Neuron (in vitro differentiated cells): ENCODE data around the gene LENEP.

Experiments used
- H2AFZ ChIP-seq: one replicate; pipeline ENCODE4 v1.6.1; 2013; ENCODE audit warnings: low read depth, mild to moderate bottlenecking, inconsistent platforms, low read length, moderate library complexity
- H3K27me3 ChIP-seq: one replicate; pipeline ENCODE4 v1.6.1; 2013; ENCODE audit warnings: low read length; ENCODE audit not compliant: insufficient read depth
- H3K36me3 ChIP-seq: one replicate; pipeline ENCODE4 v1.6.1; 2013; ENCODE audit warnings: low read length; ENCODE audit not compliant: insufficient read depth
- H3K4me1 ChIP-seq: one replicate; pipeline ENCODE4 v1.6.1; 2013; ENCODE audit warnings: low read length; ENCODE audit not compliant: insufficient read depth
- H3K4me3 ChIP-seq: 2 replicates; pipeline ENCODE4 v1.5.1; 2013; ENCODE audit warnings: mild to moderate bottlenecking, low read length, moderate library complexity
- H3K9me3 ChIP-seq: one replicate; pipeline ENCODE4 v1.6.1; 2013; ENCODE audit warnings: low read length

LENEP gene

GRCh38 chr1:155032886-155033285, 39.5 kb downstream of the LENEP start:
- H3K4me3 ChIP-seq, result no peak overlapping the region
- no peak overlapping the region for H2AFZ ChIP-seq

GRCh38 chr1:155033524-155033923, 40.1 kb downstream of the LENEP start, which contains the start of the genes DCST1 and DCST2:
Gene DCST1, plus strand, starts transcription at chr1:155033824. Its CDS starts 213 bp downstream, at chr1:155034037.
Gene DCST2, minus strand, starts transcription at chr1:155033781. Its CDS starts 80 bp downstream, at chr1:155033701.
- no peaks in the 10 kb centered on the region for H3K36me3 ChIP-seq
- H3K27me3 ChIP-seq, result no peaks in the 10 kb centered on the region
- no peak within 1 kb of the TSS for H3K4me3 ChIP-seq
- H2AFZ ChIP-seq, result no peak within 1 kb of the TSS
- no peaks in the 10 kb centered on the region for H3K4me1 ChIP-seq
- no peaks in the 10 kb centered on the region for H3K9me3 ChIP-seq

More at GRCh38 chr1:155032886-155033285, 39.5 kb downstream of the LENEP start:
- no peaks in the 10 kb centered on the region for H3K27me3 ChIP-seq
- H3K9me3 ChIP-seq, result no peaks in the 10 kb centered on the region
- H3K4me1 ChIP-seq, result no peaks in the 10 kb centered on the region
- no peaks in the 10 kb centered on the region for H3K36me3 ChIP-seq

- Histone ChIP-seq H3K36me3 (no peaks in the 10 kb centered on the region), H3K4me1 (no peaks in the 10 kb centered on the region), H3K27me3 (no peaks in the 10 kb centered on the region), H3K9me3 (no peaks in the 10 kb centered on the region), H3K4me3 (no peak overlapping the region), H2AFZ (no peak overlapping the region)
Measured at GRCh38 chr1:155034318-155035208, 41.2 kb downstream of the LENEP start.

GRCh38 chr1:155035936-155036335, 42.5 kb downstream of the LENEP start:
- Histone ChIP-seq H3K9me3 (no peaks in the 10 kb centered on the region), H2AFZ (no peak overlapping the region), H3K4me1 (no peaks in the 10 kb centered on the region), H3K4me3 (no peak overlapping the region), H3K27me3 (no peaks in the 10 kb centered on the region), H3K36me3 (no peaks in the 10 kb centered on the region)

GRCh38 chr1:155037043-155037442, 43.7 kb downstream of the LENEP start:
- H3K4me1 ChIP-seq, result no peaks in the 10 kb centered on the region
- H3K36me3 ChIP-seq, result no peaks in the 10 kb centered on the region
- H2AFZ ChIP-seq, result no peak overlapping the region
- no peaks in the 10 kb centered on the region for H3K9me3 ChIP-seq
- H3K4me3 ChIP-seq, result no peak overlapping the region
- H3K27me3 ChIP-seq, result no peaks in the 10 kb centered on the region

GRCh38 chr1:155037851-155038441, 44.6 kb downstream of the LENEP start:
- Histone ChIP-seq H3K27me3 (no peaks in the 10 kb centered on the region), H3K4me1 (no peaks in the 10 kb centered on the region), H3K9me3 (no peaks in the 10 kb centered on the region), H2AFZ (no peak overlapping the region), H3K4me3 (no peak overlapping the region), H3K36me3 (no peaks in the 10 kb centered on the region)

GRCh38 chr1:155038602-155039307, 45.4 kb downstream of the LENEP start:
- no peaks in the 10 kb centered on the region for H3K9me3 ChIP-seq
- no peak overlapping the region for H2AFZ ChIP-seq
- no peak overlapping the region for H3K4me3 ChIP-seq
- no peaks in the 10 kb centered on the region for H3K4me1 ChIP-seq
- H3K27me3 ChIP-seq, result no peaks in the 10 kb centered on the region
- no peaks in the 10 kb centered on the region for H3K36me3 ChIP-seq

GRCh38 chr1:155039308-155039669, 45.9 kb downstream of the LENEP start:
- no peak overlapping the region for H3K4me3 ChIP-seq
- no peaks in the 10 kb centered on the region for H3K36me3 ChIP-seq
- no peaks in the 10 kb centered on the region for H3K9me3 ChIP-seq
- no peaks in the 10 kb centered on the region for H3K4me1 ChIP-seq
- H2AFZ ChIP-seq, result no peak overlapping the region
- H3K27me3 ChIP-seq, result no peaks in the 10 kb centered on the region

GRCh38 chr1:155040358-155041093, 47.1 kb downstream of the LENEP start:
- no peak overlapping the region for H3K4me3 ChIP-seq
- no peaks in the 10 kb centered on the region for H3K36me3 ChIP-seq
- H3K4me1 ChIP-seq, result peaks cover 2% of the 10 kb centered on the region
- H3K9me3 ChIP-seq, result no peaks in the 10 kb centered on the region
- no peaks in the 10 kb centered on the region for H3K27me3 ChIP-seq
- H2AFZ ChIP-seq, result no peak overlapping the region

- peaks cover 2% of the 10 kb centered on the region for H3K4me1 ChIP-seq
- no peak overlapping the region for H2AFZ ChIP-seq
- H3K36me3 ChIP-seq, result no peaks in the 10 kb centered on the region
- no peaks in the 10 kb centered on the region for H3K27me3 ChIP-seq
- H3K4me3 ChIP-seq, result no peak overlapping the region
- H3K9me3 ChIP-seq, result no peaks in the 10 kb centered on the region
Measured at GRCh38 chr1:155042789-155043188, 49.4 kb downstream of the LENEP start.

- Histone ChIP-seq H3K9me3 (no peaks in the 10 kb centered on the region), H3K27me3 (no peaks in the 10 kb centered on the region), H3K4me3 (no peak overlapping the region), H3K36me3 (no peaks in the 10 kb centered on the region), H2AFZ (no peak overlapping the region), H3K4me1 (peaks cover 2% of the 10 kb centered on the region)
Measured at GRCh38 chr1:155043301-155043702, 49.9 kb downstream of the LENEP start.

- H3K27me3 ChIP-seq, result no peaks in the 10 kb centered on the region
- H3K4me1 ChIP-seq, result peaks cover 2% of the 10 kb centered on the region
- H3K4me3 ChIP-seq, result no peak overlapping the region
- H3K9me3 ChIP-seq, result no peaks in the 10 kb centered on the region
- H2AFZ ChIP-seq, result no peak overlapping the region
- H3K36me3 ChIP-seq, result no peaks in the 10 kb centered on the region
Measured at GRCh38 chr1:155043793-155044192, 50.4 kb downstream of the LENEP start.
